NCI-H2081 (cell line): ENCODE results near the gene PRXL2A.
"Not testable (repeated sequence)": the region's sequence is repeated elsewhere in the genome, so short reads cannot be mapped to it uniquely, and the experiment has no call there.

ENCODE experiments used
- DNase-seq, 2 experiments: peaks; one replicate each; lab custom pipeline; 2025; lab: John Stamatoyannopoulos, UW

Gene PRXL2A

DNA sequence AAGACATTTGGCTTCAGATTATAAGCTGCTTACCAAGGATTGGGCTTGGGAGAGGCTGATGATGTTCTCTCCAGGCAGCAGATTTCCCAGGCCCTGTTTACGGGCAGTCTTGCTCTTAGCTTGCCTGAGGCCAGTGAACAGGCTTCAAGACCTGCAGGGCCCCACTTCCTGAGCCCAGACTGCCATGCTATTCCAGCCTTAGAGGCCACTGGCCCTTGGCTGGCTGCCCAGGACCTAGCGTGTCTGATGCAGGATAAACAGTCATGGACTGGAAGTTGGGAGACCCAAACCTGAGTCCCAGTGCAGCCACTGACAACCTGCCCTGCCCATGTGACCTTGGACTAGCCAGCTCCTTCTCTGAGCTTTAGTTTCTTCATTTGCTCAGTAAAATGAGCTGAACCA is 2.9 kb downstream of the PRXL2A start:
- no peak for DNase-seq

DNA sequence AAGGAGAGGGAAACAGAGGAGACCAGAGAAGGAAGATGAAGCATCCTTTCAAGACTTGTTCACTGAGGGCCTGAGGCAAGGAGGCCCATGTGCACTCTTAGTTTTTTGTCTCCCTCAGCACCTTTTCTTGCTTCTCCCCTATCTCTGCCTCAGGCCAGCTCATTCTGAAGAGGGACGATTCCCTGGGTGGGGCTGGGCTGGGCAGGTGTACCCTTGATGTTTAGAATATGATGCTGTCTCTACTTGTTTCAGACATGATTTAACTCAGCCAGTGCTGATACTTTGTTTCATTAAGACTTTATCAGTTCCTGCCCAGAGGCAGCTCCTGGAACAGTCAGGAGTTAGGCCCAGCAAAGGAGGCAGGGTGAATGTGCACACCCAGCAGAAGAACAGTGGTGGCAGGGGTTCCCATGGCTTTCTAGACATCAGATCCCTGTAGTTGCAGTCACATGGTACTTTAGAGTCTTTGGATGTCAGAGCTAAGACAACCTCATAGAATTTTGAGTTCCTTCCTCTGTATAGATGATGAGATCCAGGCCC is 3.4 kb downstream of the PRXL2A start:
- DNase-seq, result no peak

DNA sequence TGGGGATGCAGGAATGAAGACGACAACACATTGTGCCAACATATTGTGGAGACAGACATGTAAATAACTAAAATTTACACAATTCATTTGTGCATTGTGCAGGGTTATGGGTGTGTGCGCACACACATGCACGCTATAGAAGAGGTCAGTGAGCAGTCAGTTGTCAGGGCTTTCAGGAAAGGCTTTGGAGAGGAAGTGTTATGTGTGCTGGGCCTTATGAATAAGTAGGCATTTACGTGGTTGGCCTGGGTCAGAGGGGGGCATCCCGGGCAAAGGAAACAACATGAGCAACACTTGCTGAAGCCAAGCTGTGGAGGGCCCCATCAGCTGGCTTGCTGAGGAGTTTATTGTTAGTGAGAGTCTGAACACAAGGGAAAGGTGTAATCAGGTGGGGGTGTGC is 4.1 kb downstream of the PRXL2A start:
- DNase-seq, result no peak

DNA sequence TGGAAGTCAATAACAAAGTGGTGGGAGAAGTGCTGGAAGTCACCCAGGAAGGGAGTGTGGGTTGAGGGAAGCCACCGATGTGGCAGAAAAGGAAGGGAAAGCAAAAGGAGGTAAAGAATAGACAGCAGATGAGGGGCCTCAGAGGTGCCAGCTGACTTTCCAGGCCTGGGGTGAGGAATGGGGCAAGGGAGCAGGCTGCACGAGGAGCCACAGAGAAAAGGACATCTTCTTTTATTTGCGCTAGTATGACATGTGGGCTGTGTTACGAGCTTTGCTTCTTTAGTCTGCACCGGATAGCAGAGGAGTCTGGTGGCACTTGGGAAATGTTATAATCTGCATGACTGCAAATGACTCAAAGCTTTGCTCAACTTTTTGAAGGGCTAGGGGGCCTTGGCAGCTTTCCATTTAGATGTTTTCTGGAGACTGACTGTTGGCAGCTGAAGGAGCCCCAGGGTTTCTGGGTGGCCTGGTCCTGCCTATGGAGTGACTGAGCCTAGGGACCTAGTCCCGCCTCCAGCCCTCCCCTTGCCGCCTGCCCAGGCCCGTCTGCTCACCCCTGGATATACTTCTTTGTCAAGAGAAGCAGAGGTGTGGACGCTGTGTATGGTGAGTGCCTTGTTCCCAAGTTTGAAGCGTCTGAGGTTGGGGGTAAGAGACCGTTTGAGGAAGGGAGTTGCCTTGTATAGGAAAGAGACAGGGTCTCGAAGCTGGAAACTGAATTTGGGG is 5.1 kb downstream of the PRXL2A start:
- DNase-seq, result no peak

DNA sequence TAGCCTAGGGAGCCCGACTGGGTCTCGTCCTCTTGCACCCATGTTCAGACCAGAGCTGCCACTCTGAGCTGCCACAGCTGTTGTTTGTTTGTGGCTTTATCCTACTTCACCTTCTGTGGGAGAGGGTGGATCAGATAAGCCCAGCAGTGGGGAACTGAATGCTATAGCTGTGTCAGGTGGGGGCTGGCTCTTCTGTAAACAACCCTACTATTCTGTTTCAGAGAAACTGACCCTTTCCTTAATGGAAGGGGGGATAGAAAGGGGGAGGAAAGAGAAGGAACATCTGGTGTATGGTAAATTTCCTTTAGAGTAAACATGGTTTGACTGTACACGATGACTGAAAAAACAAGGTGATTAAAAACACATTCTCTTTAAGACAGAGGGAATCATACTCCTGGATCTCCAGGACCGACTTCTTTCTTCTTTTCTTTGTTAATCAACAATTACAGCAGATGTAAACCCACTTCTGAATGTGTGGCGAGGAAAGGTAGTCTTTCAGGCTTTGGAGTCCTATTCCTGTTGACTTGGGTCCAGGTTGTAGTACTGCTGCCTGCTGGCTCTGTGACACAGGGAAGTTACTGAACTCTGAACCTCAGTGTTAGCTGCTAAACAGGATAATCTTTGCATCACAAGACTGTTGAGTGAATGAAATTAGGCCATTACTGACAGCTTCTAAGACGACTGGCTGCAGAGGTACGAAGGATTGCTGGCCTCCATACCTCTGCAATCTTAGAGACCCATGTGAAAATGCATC is 6.0 kb downstream of the PRXL2A start:
- DNase-seq, result peak in 1 of 2 experiments; percentile 12

DNA sequence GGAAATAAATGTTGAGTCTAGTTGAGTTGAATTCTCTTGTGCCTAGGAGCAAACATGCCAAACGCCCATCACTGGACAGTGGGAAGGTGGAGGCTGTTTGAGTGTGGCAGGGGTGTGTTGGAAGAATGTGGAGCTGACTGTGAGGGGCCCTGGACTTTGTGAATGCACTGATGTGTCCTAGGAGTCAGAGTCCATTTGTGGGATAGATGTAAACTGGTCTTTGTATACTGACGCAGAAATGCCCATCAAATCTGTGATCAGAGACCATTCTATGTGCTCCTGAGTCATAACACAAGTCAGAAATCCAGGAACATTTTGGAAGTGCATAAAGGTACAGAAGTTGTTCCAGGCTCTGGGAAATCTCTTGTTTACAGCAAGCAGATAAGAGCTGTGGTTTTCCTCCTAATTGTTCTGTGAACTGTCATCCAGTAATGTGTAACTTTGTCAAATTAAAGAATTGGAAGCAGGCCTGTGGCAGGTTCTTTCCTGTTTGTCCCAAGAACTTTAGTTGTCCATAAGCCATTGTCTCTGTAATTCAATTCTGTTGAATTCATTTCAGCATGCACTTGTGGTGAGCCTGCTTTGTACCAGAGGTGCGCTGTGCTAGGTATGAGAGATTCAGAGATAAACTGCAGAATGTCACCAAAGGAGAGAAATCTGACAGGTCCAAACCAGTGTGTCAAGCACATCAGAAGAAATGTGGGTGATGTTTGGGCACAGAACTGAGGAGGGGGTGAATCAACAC is 7.6 kb downstream of the PRXL2A start:
- DNase-seq, result no peak

DNA sequence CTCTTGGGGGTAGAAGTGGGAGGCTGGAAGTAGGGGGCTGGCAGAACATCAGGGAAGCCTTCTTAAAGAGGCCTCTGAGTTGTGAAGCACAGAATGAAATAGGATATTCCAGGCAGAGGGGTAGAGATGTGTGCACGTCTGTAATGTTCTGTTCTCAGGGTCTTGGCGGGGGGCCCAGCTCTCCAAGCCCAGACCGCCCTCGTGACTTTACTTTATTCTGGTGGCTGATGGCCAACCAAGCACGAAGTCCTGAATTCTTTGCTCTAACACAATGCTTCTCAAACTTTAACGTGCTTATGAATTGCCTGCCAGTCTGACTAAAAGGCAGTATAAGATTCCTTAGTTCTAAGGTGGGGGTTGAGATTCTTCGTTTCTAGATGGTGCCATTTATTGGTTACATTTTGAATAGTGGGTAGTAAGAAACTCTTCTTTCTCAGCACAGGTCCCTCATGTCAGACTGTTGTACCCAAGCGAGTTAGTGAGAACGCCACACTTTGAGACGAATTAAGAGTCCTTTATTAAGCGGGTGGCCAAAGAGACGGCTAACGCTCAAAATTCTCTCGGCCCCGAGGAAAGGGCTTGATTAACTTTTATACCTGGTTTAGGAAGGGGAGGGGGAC is 8.2 kb downstream of the PRXL2A start:
- no peak for DNase-seq

DNA sequence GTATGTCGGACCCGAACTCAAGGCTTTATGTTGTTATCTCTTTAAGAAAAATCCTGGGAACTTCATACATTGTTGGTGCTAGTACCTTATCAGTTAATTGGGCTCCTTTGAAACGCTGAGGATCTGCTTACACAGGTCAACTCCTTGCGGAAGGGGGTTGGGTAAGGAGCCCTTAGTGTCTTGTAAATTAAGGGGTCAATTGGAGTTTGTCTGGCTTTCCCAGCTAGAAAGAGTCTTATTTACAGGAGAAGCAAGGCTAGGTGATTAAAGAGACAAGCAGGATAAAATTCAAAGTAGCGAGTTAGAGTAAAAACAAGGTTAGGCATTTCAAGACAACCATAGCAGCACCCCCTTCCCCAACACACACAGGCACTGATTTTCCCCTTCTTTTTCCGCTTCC is 8.9 kb downstream of the PRXL2A start:
- not testable (repeated sequence) for DNase-seq

DNA sequence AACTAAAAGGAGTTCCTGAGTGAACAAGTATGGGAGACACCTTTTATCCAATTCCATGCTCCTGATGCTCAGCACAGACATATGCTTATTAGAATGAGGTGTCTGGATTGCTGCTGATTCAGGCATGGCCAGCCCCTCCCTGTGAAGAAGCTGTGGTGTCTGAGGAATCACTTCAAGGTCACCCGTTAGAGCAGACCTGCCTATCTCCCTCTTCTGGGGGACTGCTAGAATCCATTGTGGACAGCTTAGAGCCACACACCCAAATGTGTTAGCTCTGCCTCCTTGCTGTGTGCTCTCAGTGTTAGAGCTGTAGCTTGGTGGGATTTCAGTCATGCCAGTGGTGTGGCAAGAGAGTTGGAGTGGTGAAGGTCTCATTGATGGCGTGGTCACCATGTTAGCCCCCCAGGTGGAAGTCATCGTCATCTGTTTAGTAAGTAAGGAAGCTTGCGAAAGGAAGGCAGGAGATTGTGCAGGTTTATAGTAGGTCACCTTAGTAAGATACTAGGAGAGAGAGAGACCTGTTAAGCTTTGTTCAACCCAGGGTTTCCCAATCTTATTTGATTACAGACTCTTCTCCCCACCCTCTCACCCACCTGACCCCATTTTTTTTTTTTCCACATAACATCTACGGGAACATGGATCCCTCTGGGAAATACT is 12.8 kb downstream of the PRXL2A start:
- no peak for DNase-seq

DNA sequence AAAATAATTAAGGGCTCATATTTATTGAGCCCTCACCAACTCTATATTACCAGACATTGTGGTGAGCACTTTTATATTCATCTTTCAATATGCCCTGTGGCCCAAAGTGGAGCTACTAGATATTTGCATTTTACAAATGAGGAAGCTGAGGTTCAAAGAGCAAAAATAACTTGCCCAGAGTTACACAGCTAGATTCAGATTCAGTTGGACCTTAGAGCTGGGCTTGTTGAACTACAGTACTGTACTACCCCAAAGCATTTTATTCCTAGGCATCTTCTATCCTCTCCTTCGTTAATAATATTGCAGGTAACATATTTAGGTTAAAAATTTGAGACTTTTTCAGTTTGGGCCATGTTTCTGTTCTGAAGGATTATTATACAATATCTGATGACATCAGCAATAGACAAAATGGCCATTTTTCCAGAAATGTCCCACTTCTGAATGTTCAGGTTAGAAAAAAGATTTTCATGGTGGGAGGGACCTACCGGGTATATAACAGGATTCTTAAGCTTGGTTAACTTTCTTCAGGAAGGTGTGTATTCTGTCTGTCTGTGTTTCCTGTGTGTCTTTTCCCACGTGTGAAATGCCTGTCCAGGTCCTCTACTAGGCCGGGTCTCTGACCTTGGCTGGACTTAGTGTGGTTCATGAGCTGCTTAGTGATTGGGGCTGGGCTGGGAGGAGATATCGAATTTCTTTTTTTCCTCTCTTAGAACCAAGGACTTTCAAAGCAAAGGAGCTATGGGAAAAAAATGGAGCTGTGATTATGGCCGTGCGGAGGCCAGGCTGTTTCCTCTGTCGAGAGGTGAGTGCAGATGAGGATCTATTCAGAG is 13.6 kb downstream of the PRXL2A start:
- no peak for DNase-seq

DNA sequence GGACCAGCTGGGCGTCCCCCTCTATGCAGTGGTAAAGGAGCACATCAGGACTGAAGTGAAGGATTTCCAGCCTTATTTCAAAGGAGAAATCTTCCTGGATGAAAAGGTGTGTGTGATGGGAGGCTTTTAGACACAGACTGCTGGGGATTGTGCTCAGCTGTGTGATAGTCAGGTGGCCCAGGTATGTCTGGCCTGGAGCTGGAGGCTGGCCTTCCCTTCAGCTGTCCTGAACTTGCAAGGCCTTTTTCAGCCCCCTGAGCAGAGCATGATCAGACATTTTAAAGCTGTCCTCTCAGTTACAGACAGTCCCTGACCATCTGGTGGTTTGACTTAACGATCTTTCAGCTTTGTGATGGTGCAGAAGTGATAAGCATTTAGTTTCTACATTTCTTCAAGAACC is 17.6 kb downstream of the PRXL2A start:
- DNase-seq, result no peak

DNA sequence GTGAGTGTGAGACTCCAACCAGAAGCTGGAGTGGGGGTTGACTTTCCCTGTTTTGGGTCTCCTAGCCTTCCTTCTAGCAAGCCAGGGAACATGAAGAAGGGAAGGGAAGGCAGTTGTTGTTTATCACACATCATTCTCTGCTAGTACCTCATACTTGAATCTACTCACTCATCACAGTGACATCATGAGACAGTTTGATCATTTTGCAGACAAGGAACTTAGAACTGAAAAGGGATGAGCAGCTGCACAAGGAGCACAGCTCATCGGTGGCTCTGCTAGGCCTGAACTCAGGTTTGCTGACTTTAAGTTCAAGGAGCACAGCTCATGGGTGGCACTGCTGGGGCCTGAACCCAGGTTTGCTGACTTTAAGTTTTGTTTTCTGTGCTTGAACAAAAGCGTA is 19.2 kb downstream of the PRXL2A start:
- DNase-seq, result no peak

DNA sequence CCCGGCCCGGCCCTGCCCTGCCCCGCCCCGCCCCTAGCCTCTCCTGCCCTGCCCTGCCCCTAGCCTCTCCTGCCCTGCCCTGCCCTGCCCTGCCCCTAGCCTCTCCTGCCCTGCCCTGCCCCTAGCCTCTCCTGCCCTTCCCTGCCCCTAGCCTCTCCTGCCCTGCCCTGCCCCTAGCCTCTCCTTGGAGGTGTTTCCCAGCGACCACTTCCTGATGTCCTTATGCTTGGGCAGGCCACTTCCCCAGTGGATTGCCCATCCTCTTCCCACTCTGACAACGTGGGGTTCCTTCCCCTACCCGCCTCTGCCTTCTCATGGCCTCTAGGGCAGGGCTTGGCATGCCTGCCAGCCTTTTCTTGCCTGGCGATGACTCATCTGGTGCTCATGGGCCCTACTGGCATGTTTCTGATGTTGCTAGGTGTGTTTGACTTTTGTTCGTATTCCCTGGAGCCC is 21.2 kb downstream of the PRXL2A start:
- no peak for DNase-seq

DNA sequence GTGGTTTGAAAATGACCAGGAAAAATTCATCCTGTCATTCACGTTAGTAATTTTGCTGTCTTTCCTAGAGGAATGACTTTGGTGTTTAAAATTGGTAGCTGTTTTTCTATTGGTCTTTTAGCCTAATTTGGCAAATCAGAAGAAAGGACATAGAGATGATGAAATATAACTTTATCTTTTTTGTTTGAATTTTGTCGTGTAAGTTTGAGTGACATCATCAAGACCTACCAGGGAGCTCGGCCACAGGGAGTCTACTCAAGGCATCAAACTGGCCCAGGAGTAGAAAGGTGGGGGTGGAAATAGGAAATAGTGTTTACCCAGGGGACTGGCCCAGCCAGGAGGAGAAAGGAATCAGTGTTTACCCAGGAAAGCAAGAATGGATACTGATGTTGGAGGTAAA is 24.8 kb downstream of the PRXL2A start:
- no peak for DNase-seq

DNA sequence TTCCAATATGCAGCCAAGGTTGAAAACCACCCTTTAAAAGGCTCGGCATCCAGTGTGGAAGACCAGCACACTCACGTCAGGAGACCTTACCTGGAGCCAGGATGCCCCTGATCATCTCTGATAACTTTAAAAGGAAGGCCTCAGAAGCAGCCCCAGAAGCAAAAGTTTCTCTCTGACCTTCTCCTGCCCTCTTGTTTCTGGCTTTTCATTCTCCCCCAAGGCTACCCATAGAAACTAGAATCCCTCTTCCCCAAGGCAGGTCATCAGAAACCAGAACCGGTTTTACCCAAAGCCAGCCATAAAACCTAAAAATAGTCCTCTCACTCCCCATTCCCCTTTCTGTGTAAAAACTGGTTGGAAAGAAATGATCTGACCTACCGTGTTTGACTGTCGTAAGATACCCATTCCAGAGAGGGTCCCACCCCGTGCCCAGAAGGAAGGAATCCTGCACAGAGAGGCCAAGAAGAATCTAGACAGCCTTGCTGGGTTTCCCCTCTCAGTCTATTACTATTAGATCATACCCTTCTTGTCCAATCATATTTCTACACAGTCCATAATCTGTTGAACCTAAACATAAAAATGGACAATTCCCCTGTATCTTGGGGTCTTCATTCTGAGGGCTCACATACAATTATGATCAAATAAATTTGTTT is 28.2 kb downstream of the PRXL2A start:
- no peak for DNase-seq

DNA sequence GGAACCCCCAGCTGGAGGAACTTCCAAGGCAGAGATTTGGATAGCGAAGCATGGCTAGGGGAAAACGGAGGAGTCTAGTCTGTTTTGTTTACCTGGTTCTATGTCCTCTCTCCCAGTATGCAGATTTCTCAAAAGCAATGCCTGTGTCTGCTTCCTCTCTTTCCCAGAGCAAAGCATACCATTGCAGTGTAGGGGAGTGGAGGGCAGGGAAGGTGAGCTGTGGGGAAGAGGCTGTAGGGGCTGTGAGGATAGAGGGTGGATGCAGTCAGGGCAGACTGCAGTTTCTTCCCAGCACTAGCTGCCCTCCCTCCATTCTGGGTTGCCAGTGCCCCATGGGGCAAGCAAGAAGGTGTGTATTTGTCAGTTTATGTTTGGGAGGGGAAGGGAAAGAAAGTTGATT is 28.9 kb downstream of the PRXL2A start:
- no peak for DNase-seq

DNA sequence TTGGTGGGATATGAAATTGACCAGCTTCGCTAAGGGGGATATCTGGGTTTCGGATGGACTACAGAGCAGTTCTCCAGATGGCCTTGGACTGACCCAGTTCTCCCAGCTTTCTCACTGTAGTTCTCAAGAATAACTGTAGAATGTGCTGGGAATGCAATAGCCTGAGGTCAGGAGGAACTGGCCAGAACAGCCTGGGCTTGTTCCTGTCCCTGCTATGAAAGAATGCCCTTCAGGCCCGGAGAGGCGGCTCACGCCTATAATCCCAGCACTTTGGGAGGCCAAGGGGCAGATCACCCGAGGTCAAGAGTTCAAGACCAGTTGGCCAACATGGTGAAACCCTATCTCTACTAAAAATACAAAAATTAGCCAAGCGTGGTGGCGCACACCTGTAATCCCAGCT is 33.5 kb downstream of the PRXL2A start:
- DNase-seq, result no peak

DNA sequence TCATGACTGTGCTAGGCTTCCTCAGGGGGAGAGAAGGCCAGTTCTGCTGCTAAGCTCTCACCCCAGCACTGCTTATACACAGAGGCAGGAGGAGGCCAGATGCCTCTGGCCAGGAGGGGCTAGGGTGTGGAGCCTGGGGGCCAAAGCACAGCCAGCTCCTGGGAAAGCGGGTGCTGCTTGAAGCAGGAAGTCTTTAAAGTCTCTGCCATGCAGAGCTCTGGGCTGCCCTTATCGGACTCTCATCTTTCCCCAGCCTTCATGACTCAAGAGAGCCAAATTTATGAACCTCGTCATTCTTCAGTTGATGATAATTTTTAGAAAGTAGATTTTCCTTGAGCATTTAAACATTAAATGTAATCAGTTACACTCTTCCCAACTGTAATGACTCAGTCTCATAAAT is 34.5 kb downstream of the PRXL2A start:
- DNase-seq, result no peak

DNA sequence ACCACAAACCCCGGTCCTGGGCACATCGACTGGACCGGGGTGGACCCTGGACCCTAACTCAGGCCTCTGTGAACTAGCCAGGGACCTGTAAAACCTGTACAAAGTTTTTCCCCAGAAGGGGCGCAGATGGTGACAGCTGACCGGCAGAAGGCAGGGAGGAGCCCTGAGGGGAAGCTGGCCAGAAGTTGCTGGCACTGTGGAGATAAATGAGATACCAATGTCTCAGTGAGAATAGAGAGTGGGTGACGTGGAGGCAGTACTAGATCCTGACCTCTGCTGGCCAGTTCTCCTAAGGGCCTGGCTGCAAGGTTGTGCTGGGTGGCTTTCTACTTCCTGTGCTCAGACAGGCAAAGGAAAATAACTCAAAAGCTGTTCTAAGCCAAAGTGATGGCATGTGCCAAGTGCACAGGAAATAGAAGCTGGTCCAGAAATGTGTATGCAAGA is 35.2 kb downstream of the PRXL2A start:
- no peak for DNase-seq

DNA sequence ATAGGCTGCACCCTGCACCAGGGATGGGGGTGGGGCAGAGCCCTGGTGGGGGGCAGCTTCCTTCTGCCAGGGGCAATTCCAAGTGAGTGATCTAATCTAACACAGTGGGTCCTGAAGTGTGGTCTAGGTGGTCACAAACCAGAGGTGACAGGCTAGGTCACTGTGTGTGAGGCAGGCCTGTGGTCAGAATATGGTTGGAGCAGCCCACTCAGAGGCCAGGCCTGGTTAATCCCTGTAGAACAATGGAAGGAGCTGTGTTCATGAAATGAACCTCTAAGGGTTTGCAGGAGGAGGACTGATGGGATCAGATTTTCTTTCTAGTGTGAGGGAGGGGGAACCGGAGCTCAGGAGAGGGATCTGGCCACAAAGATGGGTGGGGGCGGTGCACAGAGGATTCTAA is 35.8 kb downstream of the PRXL2A start:
- DNase-seq, result no peak
